Neural progenitor cell (in vitro differentiated cells): ENCODE results near the gene CDH23. TPM values are rescaled to one million over a fixed set of nuclear protein-coding genes. Genes with fewer than 3 reads are reported as not detected.
A peak's percentile ranks its signal among the peaks of the same experiment; 100 is the strongest.

Experiments used
- DNase-seq: peaks from one replicate; pipeline ENCODE4 v3.0.0-alpha.2; 2016; ENCODE audit warnings: low spot score
- H2AFZ ChIP-seq: fragments of 200-600 bp; sonication (generic); replicated peaks from 2 replicates; pipeline ENCODE4 v1.6.1; 2016; ENCODE audit warnings: antibody characterized with exemption
- H3F3A ChIP-seq: fragments of 200-600 bp; sonication (generic); 2 replicates; pipeline ENCODE4 v1.6.1; 2016; ENCODE audit warnings: antibody characterized with exemption, low read depth
- H3K27ac ChIP-seq: fragments of 200-600 bp; sonication (generic); 2 replicates; pipeline ENCODE4 v1.5.1; 2016; ENCODE audit warnings: mild to moderate bottlenecking
- H3K27me3 ChIP-seq: fragments of 200-600 bp; sonication (generic); 2 replicates; pipeline ENCODE4 v1.6.1; 2016; ENCODE audit warnings: mild to moderate bottlenecking, moderate library complexity
- H3K36me3 ChIP-seq: fragments of 200-600 bp; sonication (generic); 2 replicates; pipeline ENCODE4 v1.5.1; 2016
- H3K4me1 ChIP-seq: fragments of 200-600 bp; sonication (generic); 2 replicates; pipeline ENCODE4 v1.6.1; 2016; ENCODE audit warnings: mixed run types
- H3K4me2 ChIP-seq: fragments of 200-600 bp; sonication (generic); 2 replicates; pipeline ENCODE4 v1.6.1; 2016
- H3K4me3 ChIP-seq: fragments of 200-600 bp; sonication (generic); 2 replicates; pipeline ENCODE4 v1.5.1; 2016
- H3K79me2 ChIP-seq: fragments of 200-600 bp; sonication (generic); 2 replicates; pipeline ENCODE4 v1.6.1; 2016; ENCODE audit warnings: low read depth
- H3K9ac ChIP-seq: fragments of 200-600 bp; sonication (generic); 2 replicates; pipeline ENCODE4 v1.6.1; 2016
- H3K9me3 ChIP-seq: fragments of 200-600 bp; sonication (generic); 2 replicates; pipeline ENCODE4 v1.5.1; 2016; ENCODE audit warnings: low read depth
- H4K20me1 ChIP-seq: fragments of 200-600 bp; sonication (generic); 2 replicates; pipeline ENCODE4 v1.6.1; 2016; ENCODE audit warnings: low read depth
- H3K27ac Mint-ChIP-seq: 3 replicates; pipeline ENCODE4 v1.8.0; 2021; ENCODE audit warnings: mixed read lengths
- H3K27me3 Mint-ChIP-seq: 2 replicates; pipeline ENCODE4 v1.8.0; 2022; ENCODE audit warnings: low read depth, mild to moderate bottlenecking, inconsistent platforms, moderate library complexity, mixed read lengths; ENCODE audit not compliant: insufficient read depth
- H3K36me3 Mint-ChIP-seq: 3 replicates; pipeline ENCODE4 v1.8.0; 2021; ENCODE audit warnings: mixed read lengths
- H3K4me1 Mint-ChIP-seq: 3 replicates; pipeline ENCODE4 v1.8.0; 2021; ENCODE audit warnings: mixed read lengths
- H3K4me3 Mint-ChIP-seq: 3 replicates; pipeline ENCODE4 v1.8.0; 2021; ENCODE audit warnings: mild to moderate bottlenecking, moderate library complexity, mixed read lengths
- H3K9me3 Mint-ChIP-seq: 3 replicates; pipeline ENCODE4 v1.8.0; 2020; ENCODE audit warnings: mixed read lengths
- CTCF ChIP-seq: fragments of 200-600 bp; sonication (generic); IDR thresholded peaks from 2 replicates; pipeline ENCODE4 v1.5.1; 2017; ENCODE audit warnings: antibody characterized with exemption, mild to moderate bottlenecking
- EZH2 ChIP-seq: fragments of 200-600 bp; sonication (generic); IDR thresholded peaks from 2 replicates; pipeline ENCODE4 v1.6.1; 2017; ENCODE audit warnings: antibody characterized with exemption, mild to moderate bottlenecking, moderate library complexity
- EZH2phosphoT487 ChIP-seq: fragments of 200-600 bp; sonication (generic); IDR thresholded peaks from 2 replicates; pipeline ENCODE4 v1.6.1; 2017; ENCODE audit warnings: antibody characterized with exemption
- total RNA-seq: library from RNA; depleted of rRNA; stranded (reverse); fragments of >200 nt; gene quantifications from 2 replicates; pipeline ENCODE4 v1.2.3, GENCODE V29; 2015; ENCODE audit warnings: low replicate concordance

Gene CDH23
- total RNA-seq, 1 donor from 2014 or later = 5.9 TPM

GRCh38 chr10:71842856-71843686 is 446.4 kb downstream of the CDH23 start:
- DNase-seq = no peak
- TF ChIP-seq EZH2 = no peak
- no peak for TF ChIP-seq EZH2phosphoT487
- no peak for TF ChIP-seq CTCF
- no peaks in the 10 kb centered on the region for H3K36me3 ChIP-seq
- peaks cover 28% of the 10 kb centered on the region for H3F3A ChIP-seq
- no peaks in the 10 kb centered on the region for H3K27me3 ChIP-seq
- H3K27ac ChIP-seq = no peak overlapping the region
- peaks cover 43% of the 10 kb centered on the region for H3K4me1 ChIP-seq
- H3K9ac ChIP-seq = no peak overlapping the region
- no peaks in the 10 kb centered on the region for H3K27me3 Mint-ChIP-seq
- no peaks in the 10 kb centered on the region for H3K9me3 ChIP-seq
- H4K20me1 ChIP-seq = peaks cover 84% of the 10 kb centered on the region
- H3K4me3 Mint-ChIP-seq = no peak overlapping the region
- H2AFZ ChIP-seq = no peak overlapping the region
- peaks cover 67% of the 10 kb centered on the region for H3K4me1 Mint-ChIP-seq
- no peaks in the 10 kb centered on the region for H3K9me3 Mint-ChIP-seq
- no peak overlapping the region for H3K4me2 ChIP-seq
- H3K79me2 ChIP-seq = peaks cover 97% of the 10 kb centered on the region
- H3K36me3 Mint-ChIP-seq = peaks cover 13% of the 10 kb centered on the region
- H3K4me3 ChIP-seq = no peak overlapping the region
- peak overlapping the region; percentile 88 for H3K27ac Mint-ChIP-seq

- Mint-ChIP-seq H3K27ac (no peak overlapping the region), H3K36me3 (peaks cover 17% of the 10 kb centered on the region), H3K4me1 (peaks cover 67% of the 10 kb centered on the region), H3K4me3 (no peak overlapping the region), H3K9me3 (no peaks in the 10 kb centered on the region), H3K27me3 (no peaks in the 10 kb centered on the region)
- H4K20me1 ChIP-seq = peaks cover 89% of the 10 kb centered on the region
- peaks cover 97% of the 10 kb centered on the region for H3K79me2 ChIP-seq
- H3F3A ChIP-seq = peaks cover 28% of the 10 kb centered on the region
- H3K36me3 ChIP-seq = no peaks in the 10 kb centered on the region
- H3K27me3 ChIP-seq = no peaks in the 10 kb centered on the region
- H3K4me2 ChIP-seq = no peak overlapping the region
- H3K9me3 ChIP-seq = no peaks in the 10 kb centered on the region
- H3K4me3 ChIP-seq = no peak overlapping the region
- no peak overlapping the region for H2AFZ ChIP-seq
- no peak for DNase-seq
- no peak overlapping the region for H3K9ac ChIP-seq
- H3K27ac ChIP-seq = no peak overlapping the region
- TF ChIP-seq EZH2phosphoT487 (no peak), EZH2 (no peak), CTCF (no peak)
- peaks cover 45% of the 10 kb centered on the region for H3K4me1 ChIP-seq
These were observed 447.4 kb downstream of the CDH23 start for GRCh38 chr10:71844084-71844483.

- no peak overlapping the region for H2AFZ ChIP-seq
- Mint-ChIP-seq H3K27me3 (no peaks in the 10 kb centered on the region), H3K9me3 (no peaks in the 10 kb centered on the region), H3K27ac (no peak overlapping the region), H3K4me3 (no peak overlapping the region), H3K36me3 (peaks cover 18% of the 10 kb centered on the region), H3K4me1 (peaks cover 66% of the 10 kb centered on the region)
- peaks cover 95% of the 10 kb centered on the region for H4K20me1 ChIP-seq
- H3K4me3 ChIP-seq = no peak overlapping the region
- H3K9me3 ChIP-seq = no peaks in the 10 kb centered on the region
- no peak for DNase-seq
- H3K36me3 ChIP-seq = no peaks in the 10 kb centered on the region
- H3K4me2 ChIP-seq = no peak overlapping the region
- H3K27me3 ChIP-seq = no peaks in the 10 kb centered on the region
- peaks cover 24% of the 10 kb centered on the region for H3F3A ChIP-seq
- peaks cover 97% of the 10 kb centered on the region for H3K79me2 ChIP-seq
- H3K4me1 ChIP-seq = peaks cover 41% of the 10 kb centered on the region
- TF ChIP-seq EZH2phosphoT487 (no peak), CTCF (no peak), EZH2 (no peak)
- H3K9ac ChIP-seq = no peak overlapping the region
- no peak overlapping the region for H3K27ac ChIP-seq
These were observed 448.0 kb downstream of the CDH23 start for GRCh38 chr10:71844695-71845094.
